NCI-H748 treated with DMSO at 0.1 percent for 48 hours (cell line): Measurements from ENCODE around the gene ERO1A.

ENCODE experiments used
- DNase-seq: peaks from one replicate; lab custom pipeline; 2025; lab: John Stamatoyannopoulos, UW

The ERO1A gene

DNA sequence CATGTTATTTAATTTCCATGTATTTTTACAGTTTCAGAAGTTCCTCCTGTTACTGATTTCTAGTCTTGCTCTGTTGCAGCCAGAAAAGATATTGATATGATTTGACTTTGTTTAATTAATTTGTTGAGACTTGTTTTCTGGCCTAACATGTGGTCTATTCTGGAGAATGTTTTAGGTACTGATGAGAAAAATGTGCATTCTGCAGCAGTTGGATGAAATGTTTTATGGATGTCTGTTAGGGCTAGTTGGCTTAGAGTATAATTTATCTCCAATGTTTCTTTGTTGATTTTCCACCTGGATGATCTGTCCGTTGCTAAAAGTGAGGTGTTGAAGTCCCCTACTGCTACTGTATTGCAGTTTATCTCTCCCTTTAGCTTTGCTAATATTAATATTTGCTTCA is 88.3 kb downstream of the ERO1A start:
- DNase-seq, result no peak

DNA sequence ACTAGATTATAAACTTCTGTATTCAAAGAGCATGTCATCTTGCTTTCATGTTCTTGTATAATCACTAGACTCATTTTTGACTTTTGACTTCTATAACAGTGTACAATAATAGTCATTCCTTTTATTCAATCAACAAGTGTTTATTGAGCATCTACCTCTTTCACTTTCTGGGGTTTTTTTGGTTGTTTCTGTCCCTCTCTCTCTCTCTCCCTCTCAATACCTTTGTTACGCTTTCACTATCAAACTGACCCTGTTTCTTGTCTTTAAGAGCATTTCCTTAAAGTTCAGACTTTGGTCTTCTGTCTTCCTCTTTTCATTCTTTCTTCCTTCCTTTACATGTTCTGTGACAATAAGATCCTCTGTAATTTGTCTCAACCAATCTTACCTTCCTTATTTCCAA is 93.2 kb downstream of the ERO1A start:
- DNase-seq, result no peak

DNA sequence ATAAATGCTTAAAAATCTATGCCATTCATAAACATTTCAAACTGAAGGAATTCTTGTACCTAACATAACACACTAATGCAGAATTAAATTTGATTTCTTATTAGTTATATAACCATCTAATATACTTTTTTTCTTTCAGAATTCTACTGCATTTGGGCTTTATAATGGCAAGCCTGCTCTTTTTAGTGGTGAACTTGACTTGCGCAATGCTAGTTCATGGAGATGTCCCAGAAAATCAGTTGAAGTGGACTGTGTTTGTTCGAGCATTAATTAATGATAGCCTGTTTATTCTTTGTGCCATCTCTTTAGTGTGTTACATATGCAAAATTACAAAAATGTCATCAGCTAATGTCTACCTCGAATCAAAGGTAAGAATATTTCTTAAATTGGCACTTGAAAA is 95.4 kb downstream of the ERO1A start:
- no peak for DNase-seq

DNA sequence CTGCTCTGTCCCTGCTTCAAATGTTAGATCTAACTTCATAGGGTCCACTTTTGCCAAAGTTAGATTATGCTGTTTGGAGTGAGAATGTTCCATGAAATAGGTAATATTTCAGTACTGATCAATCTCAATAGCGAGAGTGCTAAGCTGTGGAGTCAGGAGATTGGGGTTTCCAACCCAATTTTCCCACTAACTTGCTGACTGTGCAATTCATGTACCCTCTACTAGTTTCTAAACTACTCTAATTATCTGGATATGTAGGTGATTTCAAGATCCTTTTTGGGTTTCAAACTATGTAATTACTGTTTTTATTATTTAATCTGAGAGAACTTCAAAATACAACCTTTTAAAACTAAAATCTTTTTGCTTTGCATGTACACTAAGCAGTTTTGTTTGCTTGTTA is 96.8 kb downstream of the ERO1A start:
- DNase-seq, result no peak

DNA sequence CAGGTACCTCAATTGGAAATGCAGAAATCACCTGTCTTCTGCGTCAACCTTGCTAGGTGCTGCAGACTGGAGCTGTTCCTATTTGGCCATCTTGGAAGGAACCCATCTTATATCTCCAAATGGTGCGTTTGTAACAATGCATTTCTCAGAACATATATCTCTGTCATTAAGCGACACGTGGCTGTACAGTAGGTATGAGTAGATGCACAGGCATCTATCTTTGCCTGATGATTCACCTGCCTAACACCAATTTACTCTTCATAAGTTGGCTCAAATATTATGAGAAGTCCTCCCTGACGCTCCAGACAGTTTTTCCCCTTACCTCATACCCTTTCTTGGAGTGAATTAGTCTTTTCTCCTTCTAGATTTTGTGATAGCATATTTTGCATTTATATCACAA is 98.5 kb downstream of the ERO1A start:
- DNase-seq, result no peak

DNA sequence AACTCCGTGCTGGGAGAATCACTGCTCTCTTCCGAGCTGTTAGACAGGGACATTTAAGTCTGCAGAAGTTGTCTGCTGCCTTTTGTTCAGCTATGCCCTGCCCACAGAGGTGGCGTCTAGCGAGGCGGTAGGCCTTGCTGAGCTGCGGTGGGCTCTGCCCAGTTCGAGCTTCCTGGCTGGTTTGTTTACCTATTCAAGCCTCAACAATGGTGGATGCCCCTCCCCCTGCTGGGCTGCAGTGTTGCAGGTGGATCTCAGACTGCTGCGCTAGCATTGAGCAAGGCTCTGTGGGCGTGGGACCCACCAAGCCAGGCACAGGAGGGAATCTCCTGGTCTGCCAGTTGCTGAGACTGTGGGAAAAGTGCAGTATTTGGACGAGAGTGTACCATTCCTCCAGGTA is 99.0 kb downstream of the ERO1A start:
- no peak for DNase-seq

DNA sequence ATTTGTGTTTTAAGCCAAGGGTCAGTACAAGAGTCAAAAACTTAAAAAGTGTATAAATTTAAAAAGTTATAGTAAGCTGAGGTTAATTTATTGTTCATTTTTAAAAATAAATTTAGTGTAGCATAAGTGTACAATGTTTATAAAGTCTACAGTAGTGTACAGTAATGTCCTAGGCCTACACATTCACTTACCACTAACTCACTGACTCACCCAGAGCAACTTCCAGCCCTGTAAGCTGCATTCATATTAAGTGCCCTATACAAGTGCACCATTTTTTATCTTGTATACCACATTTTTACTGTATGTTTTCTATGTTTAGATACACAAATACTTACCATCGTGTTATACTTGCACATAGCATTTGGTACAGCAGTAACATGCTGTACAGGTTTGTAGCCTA is 105.0 kb downstream of the ERO1A start:
- DNase-seq, result no peak
